ENCODE results near the gene POLDIP3.
"Not testable (repeated sequence)": the region's sequence is repeated elsewhere in the genome, so short reads cannot be mapped to it uniquely, and the experiment has no call there.

POLDIP3 gene

GRCh38 chr22:42577623-42578240 lies 37.0 kb downstream of the POLDIP3 start:
- H3K4me3 ChIP-seq (ENCODE audit: low read depth, low read length) = no peak overlapping the region
- TF ChIP-seq CTCF (IDR thresholded peaks at IDR 0.05; ENCODE audit: control insufficient read depth, extremely low read depth, insufficient read depth) = no peak
- no peak for DNase-seq (ENCODE audit: low read depth)

GRCh38 chr22:42577141-42577540 lies 37.5 kb downstream of the POLDIP3 start:
- H3K4me3 ChIP-seq (ENCODE audit: low read depth, low read length); DNase-seq (ENCODE audit: low read depth): not testable (repeated sequence)

- H3K4me3 ChIP-seq (ENCODE audit: low read depth, low read length); DNase-seq (ENCODE audit: low read depth): not testable (repeated sequence)
Measured at GRCh38 chr22:42575996-42576574, 38.6 kb downstream of the POLDIP3 start.

GRCh38 chr22:42574468-42574867 lies 40.2 kb downstream of the POLDIP3 start:
- not testable (repeated sequence) for H3K4me3 ChIP-seq (ENCODE audit: low read depth, low read length); DNase-seq (ENCODE audit: low read depth)

- not testable (repeated sequence) for H3K4me3 ChIP-seq (ENCODE audit: low read depth, low read length); DNase-seq (ENCODE audit: low read depth)
Measured at GRCh38 chr22:42574046-42574445, 40.6 kb downstream of the POLDIP3 start.

GRCh38 chr22:42571068-42571467 lies 43.6 kb downstream of the POLDIP3 start:
- DNase-seq (ENCODE audit: low read depth); H3K4me3 ChIP-seq (ENCODE audit: low read depth, low read length): not testable (repeated sequence)

GRCh38 chr22:42570580-42570979 lies 44.1 kb downstream of the POLDIP3 start:
- H3K4me3 ChIP-seq (ENCODE audit: low read depth, low read length) = not testable (repeated sequence)

GRCh38 chr22:42567950-42568349 lies 46.7 kb downstream of the POLDIP3 start:
- not testable (repeated sequence) for H3K4me3 ChIP-seq (ENCODE audit: low read depth, low read length); DNase-seq (ENCODE audit: low read depth)

More at GRCh38 chr22:42570580-42570979, 44.1 kb downstream of the POLDIP3 start:
- not testable (repeated sequence) for DNase-seq (ENCODE audit: low read depth)

- DNase-seq (ENCODE audit: low read depth) = no peak
- no peak for TF ChIP-seq CTCF (IDR thresholded peaks at IDR 0.05; ENCODE audit: control insufficient read depth, extremely low read depth, insufficient read depth)
- H3K4me3 ChIP-seq (ENCODE audit: low read depth, low read length) = no peak overlapping the region
Measured at GRCh38 chr22:42565956-42566355, 48.7 kb downstream of the POLDIP3 start.

GRCh38 chr22:42564699-42565098 lies 50.0 kb downstream of the POLDIP3 start:
- H3K4me3 ChIP-seq (ENCODE audit: low read depth, low read length) = no peak overlapping the region
- no peak for DNase-seq (ENCODE audit: low read depth)
- no peak for TF ChIP-seq CTCF (IDR thresholded peaks at IDR 0.05; ENCODE audit: control insufficient read depth, extremely low read depth, insufficient read depth)

- not testable (repeated sequence) for H3K4me3 ChIP-seq (ENCODE audit: low read depth, low read length); DNase-seq (ENCODE audit: low read depth)
Measured at GRCh38 chr22:42563943-42564342, 50.7 kb downstream of the POLDIP3 start.
